T follicular helper cell (primary cell): ENCODE results near the gene NCS1.
"Not testable (repeated sequence)": the region's sequence is repeated elsewhere in the genome, so short reads cannot be mapped to it uniquely, and the experiment has no call there.

Experiments
- DNase-seq: peaks from one replicate; pipeline ENCODE4 v3.0.0-alpha.2; 2020; ENCODE audit warnings: low read depth

The NCS1 gene

GRCh38 chr9:130263601-130264413, 91.6 kb downstream of the NCS1 start:
- DNase-seq = no peak

- no peak for DNase-seq
Observed at GRCh38 chr9:130264414-130265350, 92.5 kb downstream of the NCS1 start.

GRCh38 chr9:130265431-130266235, 93.4 kb downstream of the NCS1 start, which contains the start of gene HMCN2:
HMCN2 (plus strand) TSS chr9:130265760; CDS start chr9:130265879, 119 bp downstream.
- no peak for DNase-seq

GRCh38 chr9:130266236-130267098, 94.3 kb downstream of the NCS1 start:
- DNase-seq = no peak

- no peak for DNase-seq
Observed at GRCh38 chr9:130267930-130268329, 95.7 kb downstream of the NCS1 start.

- no peak for DNase-seq
Observed at GRCh38 chr9:130268521-130269211, 96.5 kb downstream of the NCS1 start.

GRCh38 chr9:130271473-130271872, 99.3 kb downstream of the NCS1 start:
- no peak for DNase-seq

GRCh38 chr9:130275156-130275555, 103.0 kb downstream of the NCS1 start:
- DNase-seq = no peak

GRCh38 chr9:130276121-130276520, 103.9 kb downstream of the NCS1 start:
- no peak for DNase-seq

GRCh38 chr9:130276955-130277354, 104.8 kb downstream of the NCS1 start:
- DNase-seq = no peak

GRCh38 chr9:130277525-130277924, 105.3 kb downstream of the NCS1 start:
- DNase-seq = not testable (repeated sequence)

- DNase-seq = no peak
Observed at GRCh38 chr9:130283539-130284248, 111.5 kb downstream of the NCS1 start.

GRCh38 chr9:130284249-130284625, 112.0 kb downstream of the NCS1 start:
- no peak for DNase-seq

- DNase-seq = no peak
Observed at GRCh38 chr9:130284690-130285089, 112.5 kb downstream of the NCS1 start.

GRCh38 chr9:130285271-130285670, 113.1 kb downstream of the NCS1 start:
- no peak for DNase-seq

- DNase-seq = no peak
Observed at GRCh38 chr9:130286072-130286770, 114.0 kb downstream of the NCS1 start.
